GM12891 (cell line): ENCODE results near the gene USP30.
"Not testable (repeated sequence)": the region's sequence is repeated elsewhere in the genome, so short reads cannot be mapped to it uniquely, and the experiment has no call there.

Experiments
- PAX5 ChIP-seq: IDR thresholded peaks from 2 replicates; pipeline ENCODE4 v1.6.1; 2011; ENCODE audit warnings: low read length, moderate library complexity, mild to moderate bottlenecking; ENCODE audit not compliant: insufficient read depth, severe bottlenecking
- POLR2A ChIP-seq: IDR thresholded peaks from 2 replicates; pipeline ENCODE4 v1.6.1; 2011; ENCODE audit warnings: low read depth, low read length, control low read depth
- POLR2AphosphoS5 ChIP-seq: IDR thresholded peaks from 2 replicates; pipeline ENCODE4 v1.6.1; 2011; ENCODE audit warnings: low read depth, low read length, control low read depth
- POU2F2 ChIP-seq: IDR thresholded peaks from 2 replicates; pipeline ENCODE4 v1.6.1; 2011; ENCODE audit warnings: low read depth, mild to moderate bottlenecking, control low read depth, low read length, moderate library complexity

DNA sequence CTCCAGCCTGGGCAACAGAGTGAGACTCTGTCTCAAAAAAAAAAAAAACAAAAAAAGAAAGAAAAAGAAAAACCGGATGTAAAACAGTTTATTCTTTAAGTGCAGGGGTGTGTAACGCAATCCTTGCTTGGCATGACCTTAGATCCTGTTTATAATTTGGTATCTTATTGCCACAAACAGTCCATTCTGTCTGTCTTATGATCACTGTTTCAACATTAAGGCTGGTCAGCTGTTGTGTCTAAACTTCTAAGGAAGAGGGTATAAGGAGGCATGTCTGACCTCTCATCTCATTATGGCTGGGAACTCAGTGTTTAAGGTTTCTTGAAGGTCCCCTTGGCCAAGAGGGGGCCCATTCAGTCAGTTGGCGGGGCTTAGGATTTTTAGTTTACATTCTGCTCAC, 3.7 kb upstream of the USP30 start:
- TF ChIP-seq PAX5, POLR2AphosphoS5, POU2F2, POLR2A: not testable (repeated sequence)
